Adrenal gland (tissue), 12 donors: ENCODE data around the gene PSMG3. TPM values are rescaled to one million over a fixed set of nuclear protein-coding genes. Genes with fewer than 3 reads are reported as not detected.

Experiments
- DNase-seq, 7 donors: peaks; one replicate each; pipeline ENCODE4 v3.0.0-alpha.2; 2019 to 2020
- H3K27ac ChIP-seq, 5 donors: fragments of 200-600 bp; sonication (generic) in 4 of 5; 1 replicate in 3 of 5; 2 replicates in 2 of 5; pipeline versions ENCODE4 v1.5.1 to v1.8.0; 2016 to 2020; ENCODE audit warnings: mild to moderate bottlenecking in 1 of 5
- H3K27me3 ChIP-seq: fragments of 200-600 bp; 2 replicates; pipeline ENCODE4 v1.8.0; 2021
- H3K36me3 ChIP-seq, 2 donors: fragments of 200-600 bp; replicated peaks in 1 of 2; 1 replicate in 1 of 2; 2 replicates in 1 of 2; pipeline versions ENCODE4 v1.5.1 to v1.8.0; 2018 to 2022
- H3K4me1 ChIP-seq, 2 donors: fragments of 200-600 bp; replicated peaks in 1 of 2; 1 replicate in 1 of 2; 2 replicates in 1 of 2; pipeline versions ENCODE4 v1.5.1 to v1.8.0; 2018 to 2021
- H3K4me3 ChIP-seq, 4 donors: fragments of 200-600 bp; sonication (generic) in 3 of 4; one replicate each; pipeline ENCODE4 v1.5.1; 2016 to 2018
- H3K9me3 ChIP-seq, 3 donors: fragments of 200-600 bp; sonication (generic) in 1 of 3; replicated peaks in 1 of 3; 1 replicate in 2 of 3; 2 replicates in 1 of 3; pipeline versions ENCODE4 v1.5.1 to v1.8.0; 2016 to 2021
- POLR2A ChIP-seq, 2 donors: fragments of 450-650 bp; IDR thresholded peaks; one replicate each; pipeline ENCODE4 v1.6.1; 2017; ENCODE audit warnings: antibody characterized with exemption in 2 of 2, mild to moderate bottlenecking in 2 of 2, moderate library complexity in 1 of 2
- WGBS, 4 donors: extraction: QIAGEN DNeasy Blood & Tissue Kit in 2 of 4; methylation state at CpG; one replicate each; pipeline versions ENCODE4 v1.1.5 to v1.1.7; 2013 to 2017; 5-methylcytosine and 5-hydroxymethylcytosine counted together
- intact Hi-C, 2 donors: fragments of 100-400 bp; cut with DNase I; formaldehyde crosslinking; loops; one replicate each; pipeline versions ENCODE4 v1.14.1 to v1.15.0; 2022 to 2023
- polyA plus RNA-seq, 3 donors: library from polyadenylated mRNA; stranded (reverse); fragments of 200-250 nt in 2 of 3; fragments of 350-450 nt in 1 of 3; fragmentation: Illumina TruSeq in 1 of 3; extraction: RNeasy Lipid Tissue Mini Kit (QIAGEN cat#74804) in 1 of 3; gene quantifications; one replicate each; pipeline ENCODE4 v1.2.3, GENCODE V29; 2013 to 2014
- total RNA-seq, 9 donors: library from RNA; depleted of rRNA in 4 of 9; stranded (reverse); fragments of >200 nt in 4 of 9; fragments of 120-200 nt in 1 of 9; fragmentation: NEBNext Ultra II Directional in 1 of 9; extraction: Animal tissue kit (Norgen Biotek cat#: 25700) in 1 of 9; gene quantifications; one replicate each; pipeline versions ENCODE4 v1.1.0 to v1.2.4, GENCODE V29; 2013 to 2023
- TF ChIP-seq, protein P1 (sequence below), 6 experiments: fragments of 450-650 bp in 4 of 6; fragments of 200-600 bp in 2 of 6; sonication (generic) in 1 of 6; IDR thresholded peaks; 1 replicate in 5 of 6; 2 replicates in 1 of 6; pipeline versions ENCODE4 v1.5.1 to v1.8.0; 2016 to 2021; ENCODE audit warnings: antibody characterized with exemption in 6 of 6, mild to moderate bottlenecking in 2 of 6, moderate library complexity in 1 of 6
- donor health status: healthy with polysubstance abuse.
- donor health status: Bipolar disorder and iron deficiency.
- donor health status: DM: yes; HTN: yes; CAD: no.
- donor health status: DM: no; HTN: no; CAD: no.
- donor health status: DM: no; HTN: no; CAD: no.
- donor health status: DM: yes; HTN: yes; CAD: no.

The PSMG3 gene
- total and polyA plus RNA-seq, 12 donors = 17.3 to 82.7 (median 34.8) TPM

DNA sequence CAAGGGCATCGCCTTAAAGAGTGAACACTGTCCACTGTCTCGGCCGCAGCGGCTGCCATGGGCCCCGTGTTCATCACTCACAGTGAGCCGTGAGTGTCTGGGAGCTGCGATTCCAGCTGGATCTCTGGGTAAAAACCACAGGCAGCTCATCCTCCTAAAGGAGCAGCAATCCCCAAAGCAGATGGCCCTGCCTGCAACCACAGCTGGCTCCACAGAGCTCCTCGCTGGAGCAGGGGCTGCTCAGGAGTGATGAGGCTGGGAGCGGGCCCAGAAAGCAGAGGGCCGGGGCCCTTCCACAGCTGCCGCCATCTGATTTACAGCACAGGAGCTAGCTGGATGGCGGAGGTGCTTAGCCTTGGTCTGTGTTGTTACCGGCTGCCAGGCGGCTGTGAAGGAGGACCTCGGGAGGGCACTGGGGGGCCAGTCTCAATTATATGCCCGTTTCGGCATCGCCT lies 7.2 kb downstream of the PSMG3 start:
- Histone ChIP-seq H3K27me3 (no peaks in the 10 kb centered on the region), H3K36me3 (peaks cover 0 to 12% of the 10 kb centered on the region in 2 donors), H3K9me3 (no peaks in the 10 kb centered on the region), H3K4me3 (no peak overlapping the region), H3K27ac (no peak overlapping the region), H3K4me1 (no peaks in the 10 kb centered on the region)
- 71 to 80% (median 75%) methylated on average over 14 to 18 of the region's 18 CpGs for WGBS, 4 donors
- intact Hi-C loops = no loop called here
- DNase-seq = no peak
- no peak for TF ChIP-seq POLR2A (IDR thresholded peaks at IDR 0.05)
- TF ChIP-seq, protein P1, sequence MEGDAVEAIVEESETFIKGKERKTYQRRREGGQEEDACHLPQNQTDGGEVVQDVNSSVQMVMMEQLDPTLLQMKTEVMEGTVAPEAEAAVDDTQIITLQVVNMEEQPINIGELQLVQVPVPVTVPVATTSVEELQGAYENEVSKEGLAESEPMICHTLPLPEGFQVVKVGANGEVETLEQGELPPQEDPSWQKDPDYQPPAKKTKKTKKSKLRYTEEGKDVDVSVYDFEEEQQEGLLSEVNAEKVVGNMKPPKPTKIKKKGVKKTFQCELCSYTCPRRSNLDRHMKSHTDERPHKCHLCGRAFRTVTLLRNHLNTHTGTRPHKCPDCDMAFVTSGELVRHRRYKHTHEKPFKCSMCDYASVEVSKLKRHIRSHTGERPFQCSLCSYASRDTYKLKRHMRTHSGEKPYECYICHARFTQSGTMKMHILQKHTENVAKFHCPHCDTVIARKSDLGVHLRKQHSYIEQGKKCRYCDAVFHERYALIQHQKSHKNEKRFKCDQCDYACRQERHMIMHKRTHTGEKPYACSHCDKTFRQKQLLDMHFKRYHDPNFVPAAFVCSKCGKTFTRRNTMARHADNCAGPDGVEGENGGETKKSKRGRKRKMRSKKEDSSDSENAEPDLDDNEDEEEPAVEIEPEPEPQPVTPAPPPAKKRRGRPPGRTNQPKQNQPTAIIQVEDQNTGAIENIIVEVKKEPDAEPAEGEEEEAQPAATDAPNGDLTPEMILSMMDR (IDR thresholded peaks at IDR 0.05) = no peak

DNA sequence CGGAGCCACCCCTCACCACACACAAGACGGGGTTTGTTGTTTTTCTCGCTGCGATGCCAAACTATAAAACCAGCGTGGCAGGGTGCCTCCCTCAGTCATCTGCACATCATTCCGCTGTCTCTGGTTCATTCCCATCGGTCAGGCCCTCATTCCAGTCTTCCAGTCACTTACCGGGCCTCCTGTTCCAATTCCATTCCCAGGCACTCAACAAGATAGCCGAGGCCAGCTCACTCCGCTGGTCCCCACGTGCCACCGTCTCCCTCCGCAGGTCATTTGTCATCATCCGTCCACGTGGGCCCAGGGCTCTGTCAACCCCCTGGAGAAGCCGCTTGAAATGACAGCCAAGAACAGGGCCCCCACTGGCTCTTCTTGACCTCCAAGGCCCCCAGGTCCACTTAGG lies 7.7 kb downstream of the PSMG3 start:
- 50 to 73% (median 57%) methylated on average over 13 to 16 of the region's 16 CpGs for WGBS, 4 donors
- Histone ChIP-seq H3K9me3 (no peaks in the 10 kb centered on the region), H3K4me1 (no peaks in the 10 kb centered on the region), H3K27ac (no peak overlapping the region), H3K36me3 (peaks cover 0 to 6% of the 10 kb centered on the region in 2 donors), H3K4me3 (no peak overlapping the region), H3K27me3 (no peaks in the 10 kb centered on the region)
- intact Hi-C loops = no loop called here
- TF ChIP-seq, protein P1 (IDR thresholded peaks at IDR 0.05) = no peak
- no peak for TF ChIP-seq POLR2A (IDR thresholded peaks at IDR 0.05)
- DNase-seq = no peak

DNA sequence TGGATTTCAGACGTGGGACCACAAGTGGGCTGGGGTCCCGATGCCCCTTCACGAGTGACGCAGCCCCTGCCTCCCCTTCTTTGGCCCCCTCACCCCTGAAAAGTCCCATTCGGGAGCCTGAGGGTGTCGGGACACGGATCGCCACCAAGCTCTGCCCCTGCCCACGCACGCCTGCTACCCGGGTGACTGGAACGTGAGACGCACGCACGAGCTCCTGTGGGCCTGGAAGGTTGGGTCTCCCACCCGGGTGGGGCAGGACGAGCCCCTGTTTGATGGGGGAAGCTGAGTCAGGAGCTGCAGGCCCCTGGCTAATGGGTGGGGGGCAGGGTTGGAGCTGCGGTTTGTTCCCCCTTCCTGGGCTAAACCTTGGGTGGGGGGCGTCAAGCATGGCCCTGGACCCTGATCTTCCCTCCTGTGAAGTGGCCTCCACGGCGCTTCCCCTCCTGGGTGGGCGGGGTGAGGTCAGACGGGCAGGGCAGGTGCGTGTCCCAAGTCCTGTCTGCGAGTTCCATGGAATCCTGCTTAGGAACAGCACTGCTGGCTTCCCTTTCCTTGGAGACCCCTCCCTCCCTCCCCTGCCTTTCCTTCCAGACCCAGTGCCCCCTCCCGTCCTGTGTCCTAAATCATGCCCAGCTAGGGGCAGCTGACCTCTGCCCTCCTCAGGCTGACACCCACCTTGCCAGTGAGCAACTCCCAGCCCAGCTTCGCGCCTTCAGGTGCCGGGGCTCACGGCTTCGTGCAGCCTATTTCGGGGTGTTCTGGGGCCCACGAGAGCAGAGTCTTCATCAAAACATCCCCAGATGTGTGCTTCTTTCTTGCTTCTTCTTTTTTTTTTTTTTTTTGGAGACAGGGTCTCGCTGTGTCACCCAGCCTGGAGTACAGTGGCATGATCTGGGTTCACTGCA lies 8.5 kb downstream of the PSMG3 start:
- Histone ChIP-seq H3K36me3 (no peaks in the 10 kb centered on the region), H3K9me3 (no peaks in the 10 kb centered on the region), H3K27ac (no peak overlapping the region), H3K27me3 (no peaks in the 10 kb centered on the region), H3K4me3 (no peak overlapping the region), H3K4me1 (no peaks in the 10 kb centered on the region)
- 71 to 75% (median 72%) methylated on average over 21 to 34 of the region's 34 CpGs for WGBS, 4 donors
- DNase-seq = no peak
- no peak for TF ChIP-seq POLR2A (IDR thresholded peaks at IDR 0.05)
- TF ChIP-seq, protein P1 (IDR thresholded peaks at IDR 0.05) = no peak
- intact Hi-C loops = no loop called here

DNA sequence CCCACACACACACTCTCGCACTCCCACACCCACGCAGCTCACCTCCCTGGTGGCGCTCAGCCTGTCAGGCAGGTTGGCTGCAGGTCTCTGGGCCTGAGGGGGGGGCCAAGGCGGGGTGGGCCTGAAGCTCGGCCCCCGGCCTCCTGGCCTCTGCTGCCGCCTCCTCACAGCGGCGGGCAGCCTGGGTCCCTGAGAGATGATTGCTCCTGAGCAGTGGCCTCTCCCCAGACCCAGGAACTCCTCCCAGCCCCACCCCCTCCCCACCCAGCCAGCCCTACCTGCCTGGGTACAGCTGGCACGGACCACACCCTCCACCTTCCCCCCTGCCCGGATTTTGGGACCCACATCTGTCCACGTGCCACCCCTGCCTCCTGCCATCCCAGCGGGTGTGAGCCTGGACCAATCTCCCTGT lies 9.2 kb downstream of the PSMG3 start:
- Histone ChIP-seq H3K36me3 (no peaks in the 10 kb centered on the region), H3K4me1 (peaks cover 0 to 5% of the 10 kb centered on the region in 2 donors), H3K27ac (no peak overlapping the region), H3K9me3 (no peaks in the 10 kb centered on the region), H3K4me3 (no peak overlapping the region), H3K27me3 (no peaks in the 10 kb centered on the region)
- TF ChIP-seq, protein P1 (IDR thresholded peaks at IDR 0.05) = no peak
- no peak for TF ChIP-seq POLR2A (IDR thresholded peaks at IDR 0.05)
- no peak for DNase-seq
- intact Hi-C loops = no loop called here
- WGBS, 4 donors = 73 to 87% (median 79%) methylated on average over 6 to 13 of the region's 13 CpGs
